ENCODE measurements around the gene SBNO1. TPM values are rescaled to one million over a fixed set of nuclear protein-coding genes. Genes with fewer than 3 reads are reported as not detected.

The SBNO1 gene
- total RNA-seq, 1 experiment from 2014 or later = 9.4 TPM

DNA sequence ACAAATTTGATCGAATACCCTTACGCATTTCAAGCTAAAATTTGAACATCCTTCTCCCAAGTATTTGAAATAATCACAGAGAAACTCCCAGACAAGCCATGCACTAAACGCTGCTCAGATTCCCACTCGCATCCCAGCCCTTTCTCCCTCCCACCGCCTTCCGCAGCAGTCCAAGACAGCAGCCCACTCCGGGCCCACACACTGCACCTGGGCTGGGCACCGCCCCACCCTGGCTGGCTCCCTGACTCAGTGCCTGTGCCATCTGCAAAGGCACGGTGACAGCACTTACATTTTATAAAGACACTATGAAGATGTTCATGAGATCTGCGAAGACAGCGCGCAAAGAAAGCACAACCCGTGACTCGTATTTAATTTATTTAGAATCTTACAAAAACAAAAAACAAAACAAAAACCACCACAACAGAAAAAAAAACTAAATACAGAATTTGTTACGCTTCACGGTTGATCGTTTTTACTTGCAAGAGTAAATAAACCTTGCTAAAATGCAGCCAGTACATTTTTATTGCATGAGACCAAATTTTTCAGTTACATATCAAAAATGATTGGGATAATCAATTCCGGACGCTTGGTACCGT lies 75.8 kb downstream of the SBNO1 start:
- in situ Hi-C loops (cut with HindIII; ENCODE audit: low pct_unique_long_range_greater_than_20kb, low sequenced_read_pairs) = no loop called here
- no peak for DNase-seq (ENCODE audit: low read depth)

DNA sequence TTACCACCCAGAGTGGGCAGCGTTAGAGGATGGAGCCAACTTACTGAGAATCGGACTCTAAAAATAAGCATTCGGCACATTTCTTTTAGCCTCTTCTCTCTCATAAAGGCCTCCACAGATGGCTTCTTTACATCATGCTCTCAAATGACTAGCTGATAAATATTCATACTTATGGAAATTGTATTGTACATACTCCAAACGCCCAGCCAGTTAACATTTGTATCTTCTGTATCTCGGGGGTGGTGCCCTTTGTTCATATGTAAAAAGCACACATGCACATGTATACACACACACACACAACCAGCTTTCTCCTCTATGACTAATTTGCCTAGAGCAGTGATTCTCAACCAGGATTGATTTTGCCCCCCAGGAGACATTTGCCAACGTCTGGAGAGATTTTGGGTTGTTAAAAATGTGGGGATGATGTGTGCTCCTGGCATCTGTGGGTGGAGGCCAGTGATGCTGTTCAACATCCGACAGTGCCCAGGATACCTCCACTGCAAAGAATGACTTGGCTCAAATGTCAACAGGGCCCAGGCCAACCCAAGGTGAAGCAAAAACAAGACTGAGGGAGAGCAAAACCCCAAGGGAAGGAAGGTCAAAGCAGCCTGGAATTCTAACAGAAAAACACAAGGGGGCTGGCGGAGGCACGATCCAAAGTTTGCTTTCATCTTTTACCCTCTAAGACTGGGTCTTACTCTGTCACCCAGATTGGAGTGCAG lies 77.8 kb downstream of the SBNO1 start:
- in situ Hi-C loops (cut with HindIII; ENCODE audit: low pct_unique_long_range_greater_than_20kb, low sequenced_read_pairs) = no loop called here
- no peak for DNase-seq (ENCODE audit: low read depth)

DNA sequence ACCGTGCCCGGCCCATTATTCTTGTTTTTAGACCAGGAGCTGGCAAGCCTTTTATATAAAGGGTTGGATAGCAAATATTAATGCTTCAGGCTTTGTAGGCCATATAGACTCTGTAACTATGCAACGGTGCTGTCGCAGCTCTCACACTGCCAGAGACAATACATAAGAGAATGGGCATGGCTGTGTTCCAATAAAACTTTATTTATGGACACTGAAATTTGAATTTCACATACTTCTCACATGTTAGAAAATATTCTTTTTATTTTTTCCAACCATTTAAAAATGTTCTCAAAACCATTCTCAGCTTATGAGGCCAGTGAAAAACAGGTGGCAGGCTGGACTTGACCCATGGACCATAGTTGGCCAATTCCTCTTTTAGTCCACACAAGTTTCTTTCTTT lies 80.0 kb downstream of the SBNO1 start:
- in situ Hi-C loops (cut with HindIII; ENCODE audit: low pct_unique_long_range_greater_than_20kb, low sequenced_read_pairs) = no loop called here
- no peak for DNase-seq (ENCODE audit: low read depth)

DNA sequence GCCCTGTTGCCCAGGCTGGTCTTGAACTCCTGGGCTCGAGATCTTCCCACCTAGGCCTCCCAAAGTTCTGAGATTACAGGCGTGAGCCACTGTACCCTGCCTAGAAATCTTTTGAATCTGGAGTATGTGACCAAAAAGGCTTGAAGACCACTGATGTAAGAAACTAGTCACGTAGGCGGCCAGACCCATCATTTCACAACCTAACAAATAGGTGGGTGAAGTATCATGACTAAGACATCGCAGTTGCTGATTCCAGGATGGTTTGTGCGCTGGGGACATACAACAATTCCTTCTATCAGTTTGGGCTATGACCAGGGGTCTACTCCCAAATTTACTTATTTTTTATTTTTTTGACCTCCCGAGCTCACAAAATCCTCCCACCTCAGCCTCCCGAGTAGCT lies 81.2 kb downstream of the SBNO1 start:
- no peak for DNase-seq (ENCODE audit: low read depth)
- in situ Hi-C loops (cut with HindIII; ENCODE audit: low pct_unique_long_range_greater_than_20kb, low sequenced_read_pairs) = no loop called here

DNA sequence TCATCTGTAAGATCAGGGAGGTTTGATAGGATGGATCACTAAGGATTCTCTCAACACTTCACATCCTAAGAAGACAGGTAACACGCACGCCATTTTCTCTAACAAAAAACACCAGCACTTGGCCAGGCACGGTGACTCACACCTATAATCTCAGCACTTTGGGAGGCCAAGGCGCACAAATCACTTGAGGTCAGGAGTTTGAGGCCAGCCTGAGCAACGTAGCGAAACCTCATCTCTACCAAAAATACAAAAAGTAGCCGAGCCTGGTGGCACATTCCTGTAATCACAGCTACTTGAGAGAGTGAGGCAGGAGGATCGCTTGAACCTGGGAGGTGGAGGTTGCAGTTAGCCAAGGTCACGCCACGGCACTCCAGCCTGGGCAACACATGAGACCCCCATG lies 82.5 kb downstream of the SBNO1 start:
- in situ Hi-C loops (cut with HindIII; ENCODE audit: low pct_unique_long_range_greater_than_20kb, low sequenced_read_pairs) = no loop called here
- DNase-seq (ENCODE audit: low read depth) = no peak

DNA sequence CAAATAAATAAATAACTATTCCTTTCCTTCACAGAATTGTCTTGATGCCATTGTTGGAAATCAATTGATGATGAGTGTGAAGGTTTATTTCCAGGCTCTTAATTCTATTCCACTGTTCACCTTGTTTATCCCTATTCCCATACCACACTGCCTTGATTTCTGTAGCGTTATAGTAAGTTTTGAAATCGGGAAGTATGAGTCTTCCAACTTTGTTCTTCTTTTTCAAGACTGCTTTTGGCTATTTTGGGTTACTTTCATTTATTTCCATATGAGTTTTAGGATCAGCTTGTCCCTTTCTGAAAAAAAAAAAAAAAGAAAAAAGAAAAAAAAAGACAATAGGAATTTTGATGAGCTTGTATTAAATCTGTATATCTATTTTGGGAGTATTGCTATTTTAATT lies 83.7 kb downstream of the SBNO1 start:
- no peak for DNase-seq (ENCODE audit: low read depth)
- in situ Hi-C loops (cut with HindIII; ENCODE audit: low pct_unique_long_range_greater_than_20kb, low sequenced_read_pairs) = no loop called here

DNA sequence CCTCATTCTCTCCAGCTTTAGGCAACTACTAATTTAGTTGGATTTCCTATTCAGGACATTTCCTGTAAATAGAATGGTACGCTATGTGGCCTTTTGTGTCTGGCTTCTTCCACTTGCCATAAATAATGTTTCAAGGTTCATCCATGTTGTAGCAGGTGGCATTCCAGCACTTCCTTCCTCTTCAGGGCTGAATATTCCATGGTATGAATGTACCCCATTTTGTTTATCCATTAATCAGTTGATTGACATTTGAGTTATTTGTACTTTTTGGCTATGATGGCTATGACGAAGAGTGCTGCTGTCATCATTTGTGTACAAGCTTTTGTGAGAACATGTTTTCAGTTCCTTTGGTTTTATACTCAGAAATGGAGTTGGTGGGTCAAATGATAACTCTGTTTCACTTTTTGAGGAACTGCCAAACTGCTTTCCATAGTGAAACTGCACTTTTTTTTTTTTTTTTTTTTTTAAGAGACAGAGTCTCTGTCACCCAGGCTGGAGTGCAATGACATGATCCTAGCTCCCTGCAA lies 86.5 kb downstream of the SBNO1 start:
- DNase-seq (ENCODE audit: low read depth) = no peak
- in situ Hi-C loops (cut with HindIII; ENCODE audit: low pct_unique_long_range_greater_than_20kb, low sequenced_read_pairs) = no loop called here

DNA sequence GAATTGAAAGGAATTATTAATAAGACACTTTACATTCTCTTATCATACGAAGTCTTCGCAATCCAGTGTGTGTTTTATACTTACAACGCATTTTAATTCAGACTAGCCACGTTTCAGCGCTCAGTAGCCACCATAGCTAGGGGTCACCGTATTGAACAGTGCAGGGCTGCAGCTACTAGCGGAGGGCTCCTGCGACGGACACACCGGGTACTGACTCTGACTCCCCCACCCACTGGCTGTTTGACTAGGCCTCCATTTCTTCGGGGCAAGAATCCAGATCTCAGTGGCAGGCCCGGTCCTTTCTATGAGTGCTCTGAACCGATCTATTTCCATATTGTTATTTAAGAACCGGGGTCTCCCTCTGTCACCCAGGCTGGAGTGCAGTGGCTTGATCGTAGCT lies 91.5 kb downstream of the SBNO1 start:
- in situ Hi-C loops (cut with HindIII; ENCODE audit: low pct_unique_long_range_greater_than_20kb, low sequenced_read_pairs) = no loop called here
- DNase-seq (ENCODE audit: low read depth) = no peak

DNA sequence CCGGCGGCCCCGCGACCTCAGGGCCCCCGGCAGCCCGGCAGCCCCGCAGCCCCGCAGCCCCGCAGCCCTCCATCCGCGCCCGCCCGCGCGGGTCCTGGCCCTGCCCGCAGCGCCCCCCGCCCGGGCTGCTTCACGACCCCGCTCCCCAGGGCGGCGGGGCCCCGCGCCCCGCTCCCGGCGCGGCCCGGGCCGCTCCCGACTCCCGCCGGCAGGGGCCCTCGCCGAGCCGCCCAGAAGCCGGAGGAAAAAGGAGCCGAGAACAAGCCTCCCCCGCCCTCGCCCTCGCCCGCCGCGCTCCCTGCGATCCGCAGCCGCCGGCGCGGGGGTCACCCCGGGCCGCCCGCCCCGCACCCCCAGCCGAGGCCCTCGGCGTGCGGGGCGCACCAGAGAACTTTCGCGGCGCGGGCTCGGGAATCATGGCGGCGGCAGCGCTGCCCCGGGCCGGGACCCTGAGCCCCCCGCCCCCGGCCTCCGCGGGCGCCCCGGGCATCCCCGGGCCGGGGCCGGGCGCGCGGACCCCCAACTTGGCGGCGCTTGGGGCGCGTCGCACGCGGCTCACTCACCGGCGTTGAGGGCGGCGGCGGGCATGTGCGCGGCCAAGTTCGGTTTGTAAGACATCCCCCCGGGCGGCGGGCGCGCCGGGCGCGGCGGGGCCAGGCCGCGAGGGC lies 93.5 kb downstream of the SBNO1 start:
- in situ Hi-C loops (cut with HindIII; ENCODE audit: low pct_unique_long_range_greater_than_20kb, low sequenced_read_pairs) = no loop called here
- peak; percentile 33 for DNase-seq (ENCODE audit: low read depth)

DNA sequence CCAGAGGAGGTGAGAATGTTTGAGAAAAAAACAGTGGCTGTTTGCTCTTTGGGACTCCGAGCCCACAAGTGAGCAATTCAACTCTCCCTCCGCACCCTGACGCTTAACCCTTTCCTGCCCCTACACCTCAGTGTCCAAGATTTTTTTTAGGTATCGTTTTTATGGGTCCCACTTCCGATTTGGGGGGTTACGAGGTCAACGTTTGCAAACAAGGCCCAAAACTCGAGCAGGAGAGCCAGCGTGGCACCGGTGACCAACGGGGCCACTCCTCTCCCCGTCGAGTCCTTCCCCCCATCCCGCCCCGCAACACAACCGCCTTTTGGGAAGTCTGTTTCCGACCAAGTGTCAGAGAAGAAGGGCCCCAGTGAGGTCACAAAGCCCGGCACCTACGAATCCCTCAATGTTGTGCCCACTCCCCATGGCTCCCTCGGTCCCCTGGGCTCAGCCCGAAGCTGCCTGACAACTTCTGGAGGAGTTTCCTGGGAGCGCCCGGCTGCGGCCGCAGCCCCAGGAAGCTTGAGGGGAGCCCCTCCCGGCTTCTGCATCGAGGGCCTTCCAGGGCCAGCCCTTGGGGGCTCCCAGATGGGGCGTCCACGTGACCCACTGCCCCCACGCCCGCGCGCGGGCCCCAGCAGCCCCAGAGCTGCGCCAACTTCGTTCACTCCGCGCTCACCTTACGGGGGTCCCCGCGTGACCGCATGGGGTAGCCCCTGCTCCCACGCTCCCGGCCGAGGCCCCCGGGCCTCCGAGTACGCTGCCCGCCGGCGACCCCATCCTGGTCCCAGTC lies 94.2 kb downstream of the SBNO1 start:
- in situ Hi-C loops (cut with HindIII; ENCODE audit: low pct_unique_long_range_greater_than_20kb, low sequenced_read_pairs) = no loop called here
- no peak for DNase-seq (ENCODE audit: low read depth)

DNA sequence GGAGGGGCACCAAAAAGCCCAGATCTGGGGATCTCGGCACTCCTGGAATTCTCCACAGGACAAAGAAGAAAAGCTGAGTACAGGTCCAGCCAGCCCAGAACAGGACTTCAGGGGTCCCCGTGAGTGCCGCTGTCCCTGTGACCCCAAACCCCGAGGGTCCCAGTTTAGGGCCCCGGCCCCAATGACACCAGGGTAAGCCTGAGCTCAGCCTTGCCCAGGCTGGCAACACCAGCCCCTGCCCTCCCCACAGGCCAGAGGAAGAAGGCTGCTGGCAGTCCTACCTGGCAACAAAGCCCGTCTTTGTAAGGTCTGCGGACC lies 94.8 kb downstream of the SBNO1 start:
- in situ Hi-C loops (cut with HindIII; ENCODE audit: low pct_unique_long_range_greater_than_20kb, low sequenced_read_pairs) = no loop called here
- DNase-seq (ENCODE audit: low read depth) = no peak

DNA sequence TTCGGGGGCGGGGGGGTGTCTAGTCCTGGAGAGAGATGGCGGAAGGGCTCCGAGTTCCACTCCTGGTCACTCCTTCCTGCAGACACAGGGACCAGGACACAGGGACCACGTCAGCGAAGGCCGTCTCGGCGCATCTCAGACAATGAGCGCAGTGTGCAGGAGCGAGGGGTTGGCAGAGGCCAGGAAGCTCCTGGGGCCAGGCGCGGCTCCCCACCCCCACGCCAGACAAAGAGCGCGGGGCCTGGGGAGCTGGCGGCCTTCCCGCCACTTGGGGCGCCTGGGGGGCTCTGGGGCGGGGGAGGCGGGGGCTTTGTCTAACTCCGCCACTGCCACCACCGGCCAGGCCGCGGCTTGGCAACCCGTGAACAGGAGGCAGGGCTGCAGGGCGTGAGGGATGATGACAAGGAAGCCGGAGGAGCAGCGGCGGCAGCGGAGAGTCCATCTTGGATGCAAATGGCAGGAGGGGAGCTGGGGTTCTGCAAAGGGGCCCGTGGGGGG lies 95.2 kb downstream of the SBNO1 start:
- in situ Hi-C loops (cut with HindIII; ENCODE audit: low pct_unique_long_range_greater_than_20kb, low sequenced_read_pairs) = no loop called here

DNA sequence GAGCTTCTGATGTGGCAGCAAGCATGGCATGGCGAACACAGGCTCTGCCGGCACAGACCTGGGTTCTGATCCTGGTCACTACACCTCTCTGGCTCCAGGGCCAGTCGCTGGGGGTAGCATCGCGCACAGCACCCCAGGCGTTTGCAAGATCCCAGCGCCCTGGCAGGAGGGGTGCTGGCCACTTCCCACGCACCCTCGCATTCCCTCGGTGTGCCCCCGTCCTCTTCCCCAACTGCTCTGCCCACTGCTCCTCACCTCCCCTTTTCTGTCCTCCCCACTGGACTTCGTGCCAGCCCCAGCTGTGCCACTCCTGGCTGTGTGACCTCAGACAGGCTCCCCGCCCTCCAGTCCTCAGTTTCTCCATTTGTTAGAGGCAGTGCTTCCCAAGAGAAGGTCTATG lies 95.8 kb downstream of the SBNO1 start:
- in situ Hi-C loops (cut with HindIII; ENCODE audit: low pct_unique_long_range_greater_than_20kb, low sequenced_read_pairs) = no loop called here
- DNase-seq (ENCODE audit: low read depth) = no peak

More for the DNA sequence above, 95.2 kb downstream of the SBNO1 start:
- DNase-seq (ENCODE audit: low read depth) = no peak

DNA sequence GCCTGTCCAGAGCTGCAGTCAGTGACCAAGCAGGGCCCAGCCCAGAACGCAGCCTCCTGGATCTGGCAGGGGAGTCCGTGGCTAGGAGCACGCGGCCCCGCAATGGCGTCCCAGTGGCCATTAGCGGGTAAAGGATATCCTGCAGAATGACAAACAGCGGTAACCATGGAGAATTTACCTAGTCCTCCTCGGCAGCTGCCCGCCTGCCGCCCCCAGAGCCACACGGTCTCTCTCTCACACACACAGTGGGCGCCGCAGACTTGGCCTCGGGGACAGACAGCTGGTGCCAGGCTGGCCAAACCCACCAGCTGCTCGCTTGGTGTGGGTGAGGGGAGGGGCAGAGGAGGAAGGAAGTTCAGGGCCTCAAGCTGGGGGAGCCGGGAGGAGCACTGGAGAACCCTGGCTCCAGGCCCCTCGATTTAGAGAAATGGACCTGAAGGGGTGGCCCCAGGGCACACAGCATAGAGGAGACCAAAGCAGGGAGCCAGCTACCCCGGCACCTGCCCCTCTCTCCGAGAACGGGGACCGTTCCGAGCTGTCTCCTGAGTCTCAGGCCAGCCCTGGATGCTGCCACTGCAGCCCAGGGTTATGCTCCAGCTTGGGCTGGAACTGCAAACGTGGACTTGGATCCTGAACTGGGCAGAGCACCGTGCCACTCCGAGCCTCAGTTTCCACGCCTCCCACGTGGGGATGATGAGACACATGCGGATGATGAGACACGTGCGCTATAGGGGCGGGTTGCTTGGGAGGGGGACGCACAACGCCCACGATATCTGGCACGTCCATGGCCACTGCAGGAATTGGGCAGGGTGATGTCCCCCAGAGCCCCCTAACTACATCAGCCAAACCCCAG lies 96.4 kb downstream of the SBNO1 start:
- DNase-seq (ENCODE audit: low read depth) = no peak
- in situ Hi-C loops (cut with HindIII; ENCODE audit: low pct_unique_long_range_greater_than_20kb, low sequenced_read_pairs) = no loop called here

DNA sequence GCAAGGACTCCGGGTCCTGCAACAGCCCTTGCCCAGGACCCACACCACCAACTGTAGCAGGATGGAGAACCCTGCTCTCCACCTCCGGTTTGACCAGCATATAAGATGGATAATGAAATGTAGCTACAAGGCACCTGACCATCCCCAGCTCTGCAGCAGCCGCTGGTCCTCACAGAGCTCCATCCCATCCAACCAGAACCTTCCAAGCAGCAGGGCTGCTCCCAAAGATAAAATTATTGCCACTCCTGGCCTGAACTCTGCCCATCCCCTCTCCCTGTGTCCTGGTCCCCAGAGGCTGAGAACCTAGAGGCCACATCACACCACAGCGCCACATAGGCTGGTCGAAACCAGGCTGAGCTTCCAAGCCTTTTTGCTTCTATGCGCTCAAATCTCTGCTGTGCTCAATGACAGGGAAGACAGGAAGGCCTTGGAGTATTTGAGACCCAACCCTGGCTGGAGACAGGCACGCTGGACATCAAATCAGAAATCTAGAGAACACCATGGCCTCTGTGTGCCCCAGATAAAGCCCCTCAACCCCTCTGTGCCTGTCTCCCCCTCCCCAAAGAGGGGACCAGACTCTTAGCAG lies 97.2 kb downstream of the SBNO1 start:
- in situ Hi-C loops (cut with HindIII; ENCODE audit: low pct_unique_long_range_greater_than_20kb, low sequenced_read_pairs) = no loop called here
- no peak for DNase-seq (ENCODE audit: low read depth)

DNA sequence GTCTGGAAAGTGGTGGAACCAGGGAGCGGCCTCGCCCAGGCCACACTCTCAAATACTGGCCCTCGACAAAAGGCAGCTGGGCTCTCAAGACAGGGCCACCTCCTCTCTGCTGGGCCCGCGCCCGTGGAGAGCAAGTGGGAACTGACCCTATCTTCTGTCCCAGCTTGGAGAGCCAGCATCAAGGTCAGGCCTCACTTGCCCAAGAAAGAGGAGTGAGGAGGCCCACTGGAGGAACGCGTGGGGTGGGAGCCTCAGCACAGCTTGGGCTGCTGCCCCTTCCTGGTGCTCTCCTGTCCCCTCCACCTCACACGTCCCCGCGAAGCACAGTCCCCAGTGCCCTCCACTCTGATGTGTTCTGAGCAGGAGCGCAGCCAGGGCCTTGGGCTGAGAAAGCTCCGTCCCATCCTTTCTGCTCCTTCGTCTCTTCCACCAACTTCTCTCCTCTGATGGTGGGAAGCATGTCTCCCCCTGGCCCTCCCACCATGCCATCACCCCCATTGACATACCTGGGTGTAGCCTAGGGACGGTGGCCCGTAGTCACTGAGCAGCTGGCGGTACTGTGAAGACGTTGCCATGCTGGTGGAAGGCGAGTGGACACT lies 97.9 kb downstream of the SBNO1 start:
- in situ Hi-C loops (cut with HindIII; ENCODE audit: low pct_unique_long_range_greater_than_20kb, low sequenced_read_pairs) = no loop called here
- no peak for DNase-seq (ENCODE audit: low read depth)
